ENCODE measurements around the gene SPTLC1.
"Not testable (repeated sequence)": the region's sequence is repeated elsewhere in the genome, so short reads cannot be mapped to it uniquely, and the experiment has no call there.

The SPTLC1 gene

GRCh38 chr9:92140754-92141143 is 25.5 kb upstream of the SPTLC1 start:
- DNase-seq, result no peak

DNA sequence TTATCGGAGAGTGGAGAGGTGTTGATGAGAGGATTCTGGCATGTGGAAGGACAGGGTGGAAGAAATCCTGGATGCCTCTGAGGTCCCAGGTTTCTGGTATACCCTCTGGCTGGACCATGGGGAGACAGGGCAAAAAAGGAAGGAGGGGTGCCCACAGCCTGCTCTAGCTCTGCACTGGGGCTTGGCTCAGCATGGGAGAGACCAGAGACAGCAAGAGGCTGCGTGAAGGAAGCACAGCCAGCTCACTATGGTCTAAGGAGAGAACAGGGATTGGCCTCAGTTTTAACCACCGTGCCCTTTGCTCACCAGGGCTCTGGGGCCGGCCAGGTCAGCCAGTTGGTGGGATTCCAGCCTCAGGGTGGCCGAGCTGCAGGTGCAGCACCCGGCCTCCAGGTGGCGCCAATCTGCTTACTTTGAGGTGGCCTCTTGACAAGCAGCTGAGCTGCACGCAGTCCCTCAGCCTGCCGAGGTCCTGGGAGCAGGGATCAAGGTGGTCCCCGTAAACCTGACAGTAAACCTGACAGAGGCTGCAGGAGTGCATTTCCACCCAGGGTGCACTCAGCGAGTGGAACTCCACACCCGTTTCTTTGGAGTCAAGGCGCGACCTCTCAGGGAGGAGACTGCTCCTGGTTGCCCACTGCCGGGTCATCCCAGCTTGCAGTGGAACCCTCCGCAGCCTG is 25.0 kb upstream of the SPTLC1 start:
- peak; percentile 61 for DNase-seq

GRCh38 chr9:92138960-92139540 is 23.8 kb upstream of the SPTLC1 start:
- DNase-seq, result peak; percentile 26

GRCh38 chr9:92138157-92138959 is 23.1 kb upstream of the SPTLC1 start:
- peak; percentile 53 for DNase-seq

GRCh38 chr9:92136184-92136858 is 21.1 kb upstream of the SPTLC1 start:
- DNase-seq, result no peak

GRCh38 chr9:92135576-92135975 is 20.4 kb upstream of the SPTLC1 start:
- DNase-seq, result no peak

GRCh38 chr9:92133949-92134604 is 18.9 kb upstream of the SPTLC1 start:
- peak; percentile 78 for DNase-seq

DNA sequence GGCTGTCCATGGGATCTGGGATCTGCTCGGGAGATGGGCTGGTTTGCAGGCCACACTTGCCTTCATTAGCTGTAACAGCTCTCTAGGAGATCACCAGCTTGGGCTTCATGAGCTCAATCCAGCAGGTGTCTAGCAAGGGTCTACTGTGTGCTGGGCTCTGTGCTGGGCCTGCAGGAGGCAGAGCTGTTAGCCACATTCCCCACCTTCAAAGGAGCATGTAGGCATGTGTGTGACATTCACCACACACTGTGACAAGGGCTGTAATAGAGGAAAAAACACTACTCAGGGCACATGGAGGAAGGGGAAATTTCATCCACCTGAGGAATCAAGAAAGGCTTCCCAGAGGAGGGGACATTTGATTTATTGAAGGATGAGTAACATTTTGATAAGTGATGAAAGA is 17.7 kb upstream of the SPTLC1 start:
- not testable (repeated sequence) for DNase-seq

DNA sequence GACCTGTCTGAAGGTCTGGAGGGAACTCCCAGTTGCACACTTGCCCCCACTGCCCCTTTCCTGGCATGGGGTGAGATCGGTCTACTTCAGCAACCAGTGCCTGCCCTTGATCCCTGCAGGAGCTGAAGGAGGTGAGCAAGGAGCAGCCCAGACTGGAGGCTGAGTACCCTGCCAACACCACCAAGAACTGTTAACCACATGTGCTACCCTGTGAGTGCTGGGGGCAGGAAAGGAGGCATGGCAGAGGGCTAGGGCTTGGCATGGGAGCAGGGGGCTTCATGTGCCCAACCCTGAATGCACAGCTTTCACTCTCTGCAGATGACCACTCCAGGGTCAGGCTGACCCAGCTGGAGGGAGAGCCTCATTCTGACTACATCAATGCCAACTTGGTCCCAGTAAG is 17.3 kb upstream of the SPTLC1 start:
- no peak for DNase-seq

- DNase-seq, result no peak
Measured at GRCh38 chr9:92122800-92123199, 7.6 kb upstream of the SPTLC1 start.

- DNase-seq, result no peak
Measured at GRCh38 chr9:92122061-92122460, 6.8 kb upstream of the SPTLC1 start.

DNA sequence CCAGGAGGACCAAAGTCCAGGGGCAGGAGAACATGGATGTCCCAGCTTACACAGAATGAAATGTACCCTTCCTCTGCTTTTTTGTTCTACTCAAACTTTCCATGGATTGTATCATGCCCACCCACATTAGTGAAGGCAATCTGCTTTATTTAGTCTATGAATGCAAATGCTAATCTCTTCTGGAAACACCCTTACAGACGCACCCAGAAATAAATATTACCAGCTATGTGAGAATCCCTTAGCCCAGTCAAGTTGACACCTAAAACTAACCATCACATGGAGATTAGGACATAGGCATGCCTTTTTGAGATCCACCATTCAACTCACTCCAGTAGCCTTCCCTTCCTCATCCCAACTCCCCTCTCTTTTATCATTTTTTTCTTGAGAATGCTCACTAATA is 6.1 kb upstream of the SPTLC1 start:
- no peak for DNase-seq

GRCh38 chr9:92120138-92120537 is 4.9 kb upstream of the SPTLC1 start:
- no peak for DNase-seq

DNA sequence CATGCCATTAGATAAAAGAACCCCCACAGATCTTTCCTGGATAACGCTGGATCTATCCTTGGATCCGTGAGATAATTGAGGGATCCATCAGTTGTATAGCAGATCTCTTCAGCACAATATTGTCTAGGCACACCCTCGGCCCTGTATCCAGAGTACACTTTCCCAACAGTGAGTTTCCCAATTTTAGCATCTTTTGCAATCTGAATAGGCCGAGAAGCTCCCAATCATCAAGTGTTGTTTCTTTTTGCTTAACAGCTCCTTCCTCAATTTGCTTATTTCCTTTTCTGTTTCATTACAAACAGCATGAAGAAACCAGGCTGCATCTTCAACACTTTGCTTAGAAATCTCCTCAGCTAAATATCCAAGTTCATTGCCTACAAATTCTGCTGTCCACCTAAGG is 4.4 kb upstream of the SPTLC1 start:
- no peak for DNase-seq

DNA sequence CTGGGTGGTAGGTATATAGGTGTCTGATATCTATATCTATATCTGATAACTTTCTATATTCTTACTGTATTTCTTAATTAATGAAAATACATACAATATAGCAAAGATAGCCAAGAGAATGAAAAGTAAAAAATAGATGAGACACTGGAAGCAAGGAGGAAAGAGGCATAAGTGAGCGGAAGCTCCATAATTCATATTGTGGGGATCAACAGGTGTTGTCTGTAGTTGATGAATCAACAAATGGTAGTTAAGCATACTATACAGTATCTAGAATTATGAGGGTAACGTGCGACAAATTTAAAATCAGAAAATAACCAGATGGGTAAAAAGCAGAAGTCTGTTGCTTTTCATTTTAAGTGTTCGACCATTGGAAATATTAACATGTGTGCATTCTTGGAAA is 7.1 kb downstream of the SPTLC1 start:
- no peak for DNase-seq

- DNase-seq, result not testable (repeated sequence)
Measured at GRCh38 chr9:92105446-92106225, 9.6 kb downstream of the SPTLC1 start.

- DNase-seq, result not testable (repeated sequence)
Measured at GRCh38 chr9:92103601-92104000, 11.6 kb downstream of the SPTLC1 start.

- peak; percentile 74 for DNase-seq
Measured at GRCh38 chr9:92100237-92100911, 14.8 kb downstream of the SPTLC1 start.

DNA sequence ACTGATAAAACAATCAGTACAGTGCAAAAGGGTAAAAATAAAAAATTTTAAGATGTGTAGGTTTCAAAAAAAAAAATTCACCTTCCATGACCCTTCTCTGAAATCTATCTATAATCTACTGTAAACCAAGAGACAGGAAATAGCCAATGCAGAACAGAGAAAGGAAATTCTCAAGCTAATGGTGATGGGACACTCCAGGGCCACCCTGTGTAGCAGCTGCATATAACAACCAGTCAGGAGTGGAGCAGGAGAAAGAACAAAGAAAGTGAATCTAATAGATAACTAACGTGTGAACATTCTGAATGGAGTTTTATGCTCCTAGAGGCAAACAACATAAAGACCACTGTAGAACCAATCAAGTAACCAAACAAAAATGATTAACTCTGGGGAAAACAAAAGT is 16.6 kb downstream of the SPTLC1 start:
- no peak for DNase-seq

DNA sequence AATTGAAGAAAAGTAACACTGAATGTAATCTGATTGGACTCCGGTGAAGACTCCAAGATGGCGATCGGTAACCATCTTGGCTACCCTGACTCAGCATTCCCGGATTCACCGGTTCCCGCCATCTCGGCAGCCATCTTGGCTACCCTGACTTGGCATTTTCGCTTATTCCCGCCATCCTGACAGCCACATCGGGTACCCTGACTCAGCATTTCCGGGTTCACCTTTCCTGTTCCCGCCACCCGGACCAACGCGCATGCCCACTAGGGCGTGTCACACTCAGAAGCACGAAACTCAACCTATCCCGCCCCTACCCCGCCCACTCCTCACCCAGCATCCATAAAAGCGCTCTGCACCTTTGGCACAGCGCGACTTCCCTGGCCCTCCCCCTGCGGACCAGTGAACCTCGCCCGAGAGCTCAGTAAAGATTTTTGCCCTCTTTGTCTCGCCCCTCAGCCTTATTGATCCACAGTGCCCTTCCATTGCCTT is 17.2 kb downstream of the SPTLC1 start:
- peak; percentile 54 for DNase-seq

GRCh38 chr9:92095236-92095635 is 20.0 kb downstream of the SPTLC1 start:
- DNase-seq, result no peak

Data from fibroblast of skin of abdomen (primary cell).